ENCODE measurements around the gene DPY19L1.
"Not testable (repeated sequence)": the region's sequence is repeated elsewhere in the genome, so short reads cannot be mapped to it uniquely, and the experiment has no call there.

Gene DPY19L1

GRCh38 chr7:34984140-34984539, 53.1 kb downstream of the DPY19L1 start:
- DNase-seq, result not testable (repeated sequence)

- no peak for DNase-seq
These were observed 54.8 kb downstream of the DPY19L1 start for GRCh38 chr7:34982371-34983019.

GRCh38 chr7:34979124-34979523, 58.2 kb downstream of the DPY19L1 start:
- DNase-seq, result not testable (repeated sequence)

- DNase-seq, result no peak
These were observed 63.9 kb downstream of the DPY19L1 start for GRCh38 chr7:34973400-34973760.

GRCh38 chr7:34972739-34973399, 64.4 kb downstream of the DPY19L1 start:
- not testable (repeated sequence) for DNase-seq

- not testable (repeated sequence) for DNase-seq
These were observed 69.5 kb downstream of the DPY19L1 start for GRCh38 chr7:34967818-34968217.

GRCh38 chr7:34966504-34966903, 70.8 kb downstream of the DPY19L1 start:
- not testable (repeated sequence) for DNase-seq

- DNase-seq, result no peak
These were observed 79.3 kb downstream of the DPY19L1 start for GRCh38 chr7:34958021-34958420.

- no peak for DNase-seq
These were observed 84.5 kb downstream of the DPY19L1 start for GRCh38 chr7:34952822-34953221.

- DNase-seq, result no peak
These were observed 87.9 kb downstream of the DPY19L1 start for GRCh38 chr7:34949361-34949760.

GRCh38 chr7:34947427-34947826, 89.9 kb downstream of the DPY19L1 start:
- not testable (repeated sequence) for DNase-seq

- DNase-seq, result no peak
These were observed 90.8 kb downstream of the DPY19L1 start for GRCh38 chr7:34946486-34946885.

- not testable (repeated sequence) for DNase-seq
These were observed 91.3 kb downstream of the DPY19L1 start for GRCh38 chr7:34945894-34946477.

GRCh38 chr7:34939175-34939574, 98.1 kb downstream of the DPY19L1 start:
- DNase-seq, result no peak

GRCh38 chr7:34935735-34936165, 101.5 kb downstream of the DPY19L1 start:
- DNase-seq, result not testable (repeated sequence)

GRCh38 chr7:34931739-34932138, 105.5 kb downstream of the DPY19L1 start:
- no peak for DNase-seq

- not testable (repeated sequence) for DNase-seq
These were observed 107.5 kb downstream of the DPY19L1 start for GRCh38 chr7:34929783-34930182.

- DNase-seq, result no peak
These were observed 108.7 kb downstream of the DPY19L1 start for GRCh38 chr7:34928560-34928959.

- DNase-seq, result peak; percentile 26
These were observed 109.2 kb downstream of the DPY19L1 start for GRCh38 chr7:34928052-34928451.

GRCh38 chr7:34920470-34920869, 116.8 kb downstream of the DPY19L1 start:
- not testable (repeated sequence) for DNase-seq

- not testable (repeated sequence) for DNase-seq
These were observed 118.2 kb downstream of the DPY19L1 start for GRCh38 chr7:34919038-34919437.

GRCh38 chr7:34918198-34918861, 119.0 kb downstream of the DPY19L1 start:
- DNase-seq, result not testable (repeated sequence)

GRCh38 chr7:34917515-34917914, 119.8 kb downstream of the DPY19L1 start:
- DNase-seq, result not testable (repeated sequence)

GRCh38 chr7:34916267-34916666, 121.0 kb downstream of the DPY19L1 start:
- no peak for DNase-seq

Measured in stimulated activated naive CD4-positive, alpha-beta T cell treated with Interleukin-2 at 50 U/mL for 16 hours (primary cell).